ENCODE measurements around the gene SERP2.

DNA sequence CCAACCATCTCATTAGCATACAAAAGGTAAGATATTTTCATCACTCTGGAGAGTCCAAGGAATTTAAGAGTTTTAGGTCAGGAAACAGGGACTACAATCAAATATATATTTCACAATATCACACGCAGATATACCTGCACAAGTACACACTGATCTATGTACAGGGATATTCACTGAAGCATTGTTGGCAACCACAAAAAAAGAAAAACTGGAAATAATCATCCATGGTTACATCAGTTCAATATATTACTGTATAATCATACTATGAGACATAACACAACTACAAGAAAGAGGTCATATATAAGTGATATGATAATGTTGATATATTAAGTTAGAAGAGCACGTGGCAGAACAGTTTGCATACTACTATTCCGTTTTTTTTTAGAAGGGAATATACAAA is 2.2 kb upstream of the SERP2 start:
- TF ChIP-seq, protein P1, sequence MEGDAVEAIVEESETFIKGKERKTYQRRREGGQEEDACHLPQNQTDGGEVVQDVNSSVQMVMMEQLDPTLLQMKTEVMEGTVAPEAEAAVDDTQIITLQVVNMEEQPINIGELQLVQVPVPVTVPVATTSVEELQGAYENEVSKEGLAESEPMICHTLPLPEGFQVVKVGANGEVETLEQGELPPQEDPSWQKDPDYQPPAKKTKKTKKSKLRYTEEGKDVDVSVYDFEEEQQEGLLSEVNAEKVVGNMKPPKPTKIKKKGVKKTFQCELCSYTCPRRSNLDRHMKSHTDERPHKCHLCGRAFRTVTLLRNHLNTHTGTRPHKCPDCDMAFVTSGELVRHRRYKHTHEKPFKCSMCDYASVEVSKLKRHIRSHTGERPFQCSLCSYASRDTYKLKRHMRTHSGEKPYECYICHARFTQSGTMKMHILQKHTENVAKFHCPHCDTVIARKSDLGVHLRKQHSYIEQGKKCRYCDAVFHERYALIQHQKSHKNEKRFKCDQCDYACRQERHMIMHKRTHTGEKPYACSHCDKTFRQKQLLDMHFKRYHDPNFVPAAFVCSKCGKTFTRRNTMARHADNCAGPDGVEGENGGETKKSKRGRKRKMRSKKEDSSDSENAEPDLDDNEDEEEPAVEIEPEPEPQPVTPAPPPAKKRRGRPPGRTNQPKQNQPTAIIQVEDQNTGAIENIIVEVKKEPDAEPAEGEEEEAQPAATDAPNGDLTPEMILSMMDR (IDR thresholded peaks at IDR 0.05): no peak
- no peak for TF ChIP-seq POLR2A (IDR thresholded peaks at IDR 0.05)
